Stimulated activated CD8-positive, alpha-beta memory T cell treated with anti-CD3 and anti-CD28 coated beads, Interleukin-12 subunit alpha, Interleukin-12 subunit beta, amount 100 ng/mL, for 1 hour (primary cell): ENCODE results near the gene FOLR2.
"Not testable (repeated sequence)": the region's sequence is repeated elsewhere in the genome, so short reads cannot be mapped to it uniquely, and the experiment has no call there.

Experiments used
- DNase-seq: peaks from one replicate; pipeline ENCODE4 v3.0.0-alpha.2; 2020; ENCODE audit warnings: low read depth

Gene FOLR2

DNA sequence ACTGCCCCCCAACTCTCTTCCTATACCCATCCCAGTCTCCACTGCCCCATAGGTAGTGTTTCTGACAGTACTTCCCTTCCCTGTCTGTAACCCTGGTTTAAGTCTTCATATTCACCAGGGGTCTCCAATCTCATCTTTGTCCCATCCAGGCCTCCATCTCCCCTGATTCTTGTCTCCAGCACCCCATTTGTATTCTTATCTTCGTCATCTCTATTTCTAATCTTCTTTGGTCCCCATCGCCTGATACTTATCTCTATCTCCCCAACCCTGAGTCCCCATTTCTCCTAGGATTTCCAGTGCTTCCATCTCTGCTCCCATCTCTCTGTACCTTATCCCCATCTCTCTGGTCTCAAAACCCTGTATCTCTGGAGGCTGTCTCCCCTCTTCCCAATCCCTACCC is 25.5 kb downstream of the FOLR2 start:
- no peak for DNase-seq

DNA sequence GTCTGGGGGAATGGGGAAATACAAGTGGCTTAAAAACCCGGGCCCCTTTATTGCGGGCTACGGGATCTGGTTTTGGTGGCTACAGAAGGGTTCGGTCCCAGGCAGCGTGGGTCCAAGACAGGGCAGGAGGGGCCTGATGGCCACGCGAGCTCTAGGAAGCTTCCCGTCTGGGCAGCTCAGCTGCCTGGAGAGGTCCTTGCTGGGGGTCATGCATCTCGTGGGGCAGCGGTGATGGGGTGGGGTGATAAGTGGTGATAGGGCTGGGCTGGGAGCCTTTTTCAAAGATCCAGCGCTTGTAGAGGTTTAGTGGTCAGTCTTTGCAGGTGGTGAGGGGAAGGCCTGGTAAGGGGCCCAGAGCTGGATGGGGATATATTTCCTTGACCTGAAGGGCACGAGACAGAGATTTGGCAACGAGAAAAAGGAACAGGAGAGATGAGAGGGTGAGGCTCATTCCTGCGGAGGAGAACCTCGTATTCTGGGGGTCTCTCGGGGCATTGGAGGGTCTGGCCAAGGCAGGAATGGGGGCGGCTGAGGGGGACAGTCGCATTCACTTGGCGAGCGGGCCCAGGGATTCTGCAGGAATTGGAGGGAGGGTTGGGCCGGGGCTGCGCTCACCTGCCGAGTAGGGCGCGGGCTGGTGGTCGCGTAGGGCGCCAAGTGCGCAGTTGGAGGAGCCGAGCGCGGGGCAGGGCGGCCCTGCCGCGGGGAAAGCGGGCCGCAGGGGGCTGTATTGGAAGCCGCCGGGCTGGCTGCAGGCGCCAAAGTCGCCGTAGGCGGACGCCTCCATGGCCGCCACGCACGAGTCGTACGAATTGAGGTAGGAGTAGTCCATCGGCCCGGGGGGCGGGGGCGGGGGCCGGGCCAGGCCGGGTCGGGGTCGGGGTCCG is 26.8 kb downstream of the FOLR2 start:
- DNase-seq, result no peak

DNA sequence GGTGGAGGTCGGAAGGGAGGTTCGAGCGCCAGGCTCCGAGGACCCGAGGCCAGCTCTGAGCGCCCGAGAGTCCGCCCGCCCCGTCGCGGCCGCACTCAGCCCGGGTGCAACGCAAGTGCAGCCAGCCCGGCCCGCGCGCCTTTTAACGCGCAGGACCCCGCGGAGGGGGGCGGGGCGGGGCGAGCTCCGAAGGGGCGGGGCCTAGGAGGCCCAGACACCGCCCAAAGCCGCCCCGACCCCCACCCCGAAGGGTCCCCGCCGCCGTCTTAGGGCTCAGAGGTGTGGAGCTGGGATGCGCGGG is 27.4 kb downstream of the FOLR2 start, which contains the start of gene PHOX2A:
TSS of gene PHOX2A (minus strand) at position 117 of the 301 bp plus-strand sequence. CDS start 172 bp downstream, outside the sequence.
- no peak for DNase-seq

DNA sequence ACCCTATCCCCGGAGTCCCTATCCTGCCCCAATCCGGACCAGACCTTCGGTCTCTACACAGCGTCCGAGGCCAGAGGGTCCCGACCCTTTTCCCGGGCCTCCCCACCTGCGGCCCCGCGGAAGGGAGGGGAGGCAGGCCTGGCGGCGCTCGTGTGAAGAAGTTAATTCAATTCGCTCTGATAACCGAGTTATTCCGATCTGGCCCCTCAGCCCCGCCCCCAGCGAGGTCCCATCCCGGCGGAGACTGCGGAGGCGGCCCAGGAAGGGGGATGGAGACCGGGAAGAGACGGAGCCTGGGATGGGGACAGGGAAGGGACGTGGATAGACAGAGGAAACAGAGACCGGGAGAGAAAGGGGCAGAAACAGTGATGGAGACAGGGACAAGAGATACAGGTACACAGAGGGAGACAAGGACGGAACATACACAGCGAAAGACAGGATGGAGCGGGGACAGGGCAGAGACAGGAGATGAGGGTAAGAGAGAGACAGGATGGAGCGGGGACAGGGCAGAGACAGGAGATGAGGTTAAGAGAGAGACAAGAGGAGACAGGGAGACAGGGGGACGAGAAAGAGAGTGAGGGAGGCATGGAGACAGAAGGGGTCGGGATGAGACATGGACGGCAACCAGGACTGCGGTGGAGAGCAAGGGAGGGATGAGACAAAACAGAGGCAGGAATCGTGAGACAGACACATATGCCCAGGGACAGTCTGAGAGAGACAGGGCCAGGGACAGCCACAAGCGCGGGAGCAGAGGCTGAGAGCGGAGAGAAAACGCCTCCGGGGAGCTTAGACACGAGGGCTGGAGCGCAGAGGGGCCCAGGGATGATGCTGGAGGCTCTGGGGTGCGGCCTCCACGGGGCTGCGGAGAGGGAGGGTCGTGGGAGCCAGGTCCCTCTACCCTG is 28.0 kb downstream of the FOLR2 start:
- no peak for DNase-seq

DNA sequence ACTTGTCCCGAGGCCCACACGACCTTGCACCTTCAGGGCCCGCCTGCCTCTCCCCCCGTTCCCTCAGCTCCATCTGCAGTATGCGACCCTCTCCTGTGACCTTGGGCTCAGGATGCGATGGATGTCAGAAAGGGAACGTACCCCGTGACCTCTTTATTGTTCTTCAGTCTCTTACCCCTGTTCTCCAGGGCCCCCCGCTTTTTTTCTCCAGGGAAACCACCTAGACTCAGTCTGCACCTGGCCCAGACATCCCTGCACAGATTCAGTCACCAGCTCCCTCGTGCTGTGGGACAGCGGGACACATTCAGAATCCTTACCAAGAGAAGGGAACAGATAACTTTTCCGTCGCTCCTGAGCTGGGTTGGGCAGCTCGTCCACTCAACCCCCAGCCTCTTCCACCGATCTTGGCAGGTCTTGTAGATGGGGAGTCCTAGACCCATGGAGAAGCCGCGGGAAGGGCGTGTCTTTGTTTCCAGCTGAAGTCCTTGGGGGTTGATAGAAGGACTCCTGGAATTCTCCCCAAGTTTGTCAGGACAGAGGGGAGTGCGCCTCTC is 28.7 kb downstream of the FOLR2 start:
- no peak for DNase-seq

DNA sequence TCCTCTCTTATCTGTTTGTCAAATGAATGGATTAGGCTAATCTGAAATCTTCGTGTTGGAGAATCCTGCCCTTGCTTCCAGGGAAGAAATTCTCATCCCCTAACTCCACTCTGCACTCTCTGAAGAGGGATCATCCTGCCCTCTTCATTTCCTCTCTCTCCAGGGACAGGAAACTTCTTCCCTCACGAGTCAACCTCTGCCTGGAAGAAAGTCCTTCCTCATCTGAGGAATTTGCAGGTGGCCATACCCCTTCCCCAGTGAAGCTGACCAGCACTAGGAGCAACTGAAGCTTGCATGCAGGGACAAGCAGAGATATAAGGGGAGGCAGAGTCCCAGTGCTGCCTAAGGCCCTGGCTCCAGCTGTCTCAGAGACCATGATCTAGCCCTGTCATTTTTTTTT is 31.0 kb downstream of the FOLR2 start:
- DNase-seq, result no peak

DNA sequence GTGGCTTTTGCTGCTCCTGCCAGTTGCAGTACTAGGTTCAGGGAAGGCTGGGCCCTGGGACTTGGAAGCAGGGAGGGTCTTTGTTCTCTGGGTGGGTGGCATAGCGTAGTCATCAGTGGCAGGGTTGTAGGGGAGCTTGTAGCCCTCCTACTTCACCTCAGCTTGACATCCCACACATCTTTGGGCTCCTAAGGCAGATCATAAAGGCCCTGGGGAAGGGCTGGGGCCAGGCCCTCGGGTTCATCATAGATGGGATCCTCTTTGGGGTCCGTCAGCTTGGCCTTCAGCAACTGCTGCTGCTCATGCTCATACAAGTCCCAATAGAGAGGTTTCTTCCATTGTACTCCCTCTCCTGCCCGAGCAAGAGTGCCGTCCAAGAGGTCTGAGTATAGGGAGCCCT is 33.4 kb downstream of the FOLR2 start:
- DNase-seq, result no peak

DNA sequence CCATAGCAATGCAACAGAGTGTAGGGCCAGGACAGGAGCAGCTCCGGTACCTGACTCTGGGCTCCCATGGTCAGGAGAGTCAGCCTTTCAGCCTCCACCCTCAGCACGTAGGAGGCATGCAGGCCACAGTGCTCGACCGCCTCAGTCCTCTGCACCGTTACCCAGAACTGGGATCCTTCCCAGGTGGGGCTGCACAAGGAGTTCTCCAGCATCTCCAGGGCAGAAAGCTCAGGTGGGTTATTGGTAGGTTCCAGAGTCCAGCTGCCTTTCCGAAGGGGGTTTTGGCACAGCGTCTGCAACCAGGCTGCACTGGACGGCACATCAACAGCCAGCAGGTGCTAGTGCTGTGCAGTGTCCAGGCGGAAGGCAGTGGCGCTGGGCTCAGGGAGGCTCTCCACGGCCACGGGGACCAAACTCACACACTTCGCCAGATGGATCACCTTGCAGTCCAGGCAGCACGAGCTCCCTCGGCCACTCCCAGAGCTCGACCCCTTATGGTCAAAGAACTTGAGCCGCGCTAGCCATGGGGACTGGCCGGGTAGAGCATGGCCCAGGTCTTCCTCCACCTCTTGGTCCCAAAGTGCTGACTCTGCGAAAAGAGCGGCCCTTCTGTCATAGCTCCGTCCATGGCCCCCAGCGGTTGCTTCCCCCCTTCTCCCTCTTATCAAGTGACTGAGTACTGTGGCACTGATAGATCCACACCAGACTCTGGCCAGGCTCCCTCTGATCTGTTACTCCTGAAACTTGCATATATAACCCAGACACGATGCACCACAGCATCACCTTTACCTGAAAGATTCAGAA is 34.3 kb downstream of the FOLR2 start:
- no peak for DNase-seq

DNA sequence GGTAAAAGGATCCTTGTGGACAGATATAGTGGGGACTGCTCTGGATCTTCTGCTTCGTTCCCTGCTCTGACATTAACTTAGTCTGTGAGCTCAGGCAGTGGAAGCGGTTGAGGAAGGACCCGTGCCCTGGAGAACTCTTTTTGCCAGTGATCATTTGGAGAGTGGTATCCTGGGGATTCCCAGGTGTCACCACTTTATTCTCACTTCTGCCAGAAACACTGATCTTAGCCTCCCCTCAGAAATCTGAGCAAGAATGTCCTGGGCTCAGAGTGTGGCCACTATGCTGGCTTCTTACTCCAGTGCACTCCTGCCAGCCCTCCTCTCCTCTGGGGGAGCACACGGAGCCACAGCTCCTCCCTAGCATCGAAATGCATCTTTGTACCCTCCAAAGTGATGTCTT is 35.0 kb downstream of the FOLR2 start:
- DNase-seq, result no peak

DNA sequence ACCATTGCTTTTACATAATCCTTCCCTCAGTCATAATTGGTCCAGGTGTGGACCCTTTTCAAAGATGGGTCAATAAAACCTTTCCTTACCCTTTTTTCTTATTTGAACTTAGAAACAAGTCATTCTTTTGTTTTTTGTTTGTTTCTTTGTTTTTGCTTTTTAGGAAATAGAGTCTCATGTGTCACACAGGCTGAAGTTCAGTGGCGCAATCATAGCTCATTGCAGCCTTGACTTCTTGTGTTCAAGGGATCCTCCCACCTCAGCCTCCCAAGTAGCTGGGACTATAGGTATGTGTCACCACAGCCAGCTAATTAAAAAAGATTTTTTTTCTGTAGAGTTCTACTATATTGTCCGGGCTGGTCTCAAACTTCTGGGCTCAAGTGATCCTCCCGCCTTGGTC is 36.8 kb downstream of the FOLR2 start:
- DNase-seq, result no peak

DNA sequence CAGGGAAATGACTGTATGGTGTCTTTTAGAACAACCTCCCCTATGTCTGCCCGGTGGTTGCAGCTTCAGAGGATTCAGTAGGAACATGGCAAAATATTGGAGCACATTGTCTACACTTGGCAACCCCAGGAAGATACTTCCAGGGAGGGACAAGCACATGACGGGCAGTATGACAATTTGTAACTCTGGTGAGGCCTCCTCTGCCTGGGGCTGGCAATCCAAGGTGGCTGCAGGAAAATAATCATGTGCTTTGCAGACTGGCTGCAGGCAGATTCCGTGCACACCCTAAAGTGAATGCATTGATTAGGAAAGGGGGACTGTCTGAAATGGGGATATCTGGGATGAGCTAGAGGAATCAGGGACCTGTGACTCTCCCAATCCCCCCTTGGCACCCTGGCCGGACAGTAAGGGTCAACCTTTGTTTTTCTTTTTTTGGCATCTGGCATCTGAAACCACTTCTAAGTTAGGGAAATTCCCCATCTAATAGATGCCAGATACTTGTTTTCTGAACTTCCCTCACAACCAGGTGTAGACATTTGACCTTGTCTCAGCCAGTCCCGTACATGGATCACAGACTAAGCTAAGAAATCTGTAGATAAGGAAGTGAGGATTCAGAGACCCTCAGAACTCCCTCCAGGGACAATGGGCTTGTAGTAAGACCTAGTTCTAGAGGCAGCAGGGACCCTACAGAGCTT is 37.9 kb downstream of the FOLR2 start:
- DNase-seq, result no peak

DNA sequence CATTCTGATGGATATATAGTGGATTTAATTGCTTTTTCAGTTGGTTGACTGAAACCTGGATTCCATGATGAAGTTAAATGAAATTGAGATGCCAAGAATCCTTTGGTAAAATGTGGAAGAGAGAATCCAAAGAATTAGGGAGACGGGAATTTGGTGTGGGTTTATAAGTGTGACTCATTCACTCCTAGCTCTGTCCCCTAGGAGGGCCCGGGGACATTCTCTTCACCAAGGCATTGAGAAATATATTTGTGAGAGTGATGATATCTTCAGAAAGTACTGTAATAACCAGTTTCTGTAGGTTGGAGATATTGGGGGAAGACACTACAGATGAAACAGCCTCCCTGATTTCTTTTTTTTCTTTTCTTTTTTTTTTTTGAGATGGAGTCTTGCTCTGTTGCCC is 41.0 kb downstream of the FOLR2 start:
- DNase-seq, result no peak

DNA sequence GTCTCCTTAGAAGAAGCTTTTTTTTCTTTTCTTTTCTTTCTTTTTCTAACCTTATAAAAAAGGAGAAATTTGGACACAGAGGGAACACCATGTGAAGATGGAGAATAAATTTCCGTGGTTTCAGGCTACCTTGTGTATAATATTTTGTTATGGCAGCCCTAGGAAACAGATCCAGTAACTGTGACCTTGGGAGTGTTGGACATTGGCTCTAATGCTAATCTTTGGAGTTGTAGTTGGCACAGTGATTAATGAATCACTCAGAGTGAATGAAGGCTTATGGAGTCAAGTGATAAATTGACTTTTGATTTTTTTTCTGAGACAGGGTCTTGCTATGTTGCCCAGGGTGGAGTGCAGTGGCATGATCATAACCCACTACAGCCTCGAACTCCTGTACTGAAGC is 42.9 kb downstream of the FOLR2 start:
- no peak for DNase-seq

DNA sequence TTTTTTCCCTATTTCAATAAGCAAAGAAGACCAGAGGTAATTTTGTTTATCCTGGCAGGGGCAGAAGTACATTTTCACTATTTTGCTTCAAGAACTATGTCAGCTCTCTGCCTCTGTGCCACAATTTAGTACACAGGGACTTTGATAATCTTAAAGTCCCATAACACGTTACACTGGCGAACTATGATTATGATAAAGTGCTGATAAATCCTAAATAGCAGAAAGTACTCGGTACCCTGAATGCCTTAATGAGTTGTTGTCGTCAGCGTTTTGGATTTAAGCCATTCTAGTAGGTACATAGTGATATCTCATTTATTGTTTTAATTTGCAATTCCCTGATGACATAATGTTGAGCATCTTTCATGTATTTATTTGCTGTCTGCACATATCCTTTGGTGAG is 44.0 kb downstream of the FOLR2 start:
- no peak for DNase-seq

DNA sequence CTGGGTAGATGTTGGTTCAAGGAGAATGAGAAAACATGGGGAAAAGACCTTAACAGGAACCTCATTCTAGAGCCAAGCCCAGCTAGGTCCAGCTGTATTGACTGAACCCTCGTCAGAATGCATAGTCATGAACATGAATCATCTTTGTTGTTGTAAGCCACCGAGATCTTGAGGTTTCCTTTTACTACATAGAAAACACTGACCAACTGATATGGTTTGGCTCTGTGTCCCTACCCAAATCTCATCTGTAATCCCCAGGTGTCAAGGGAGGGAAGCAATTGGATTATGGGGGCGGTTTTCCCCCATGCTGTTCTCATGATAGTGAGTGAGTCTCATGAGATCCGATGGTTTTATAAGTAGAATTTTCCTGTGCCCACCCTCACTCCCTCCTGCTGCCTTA is 46.8 kb downstream of the FOLR2 start:
- no peak for DNase-seq

DNA sequence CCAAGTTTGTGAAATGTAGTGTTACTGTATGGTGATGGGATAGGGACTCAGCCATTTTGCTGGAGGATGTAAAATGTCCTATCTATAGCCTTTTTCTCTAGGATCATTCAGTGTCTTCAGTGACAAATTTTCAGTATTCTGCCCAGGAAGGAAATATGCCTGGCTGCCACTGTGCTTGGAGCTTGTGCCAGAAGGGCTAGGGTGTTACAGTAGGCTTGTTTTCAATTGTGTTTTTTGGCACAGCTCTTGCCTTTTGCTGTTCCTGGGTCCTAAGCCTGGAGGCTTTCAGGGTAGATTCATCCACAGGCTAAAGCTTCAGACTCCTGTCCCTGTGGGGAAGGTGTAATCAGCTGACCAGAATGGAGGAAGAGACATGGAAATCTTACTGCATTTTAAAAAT is 49.4 kb downstream of the FOLR2 start:
- no peak for DNase-seq

DNA sequence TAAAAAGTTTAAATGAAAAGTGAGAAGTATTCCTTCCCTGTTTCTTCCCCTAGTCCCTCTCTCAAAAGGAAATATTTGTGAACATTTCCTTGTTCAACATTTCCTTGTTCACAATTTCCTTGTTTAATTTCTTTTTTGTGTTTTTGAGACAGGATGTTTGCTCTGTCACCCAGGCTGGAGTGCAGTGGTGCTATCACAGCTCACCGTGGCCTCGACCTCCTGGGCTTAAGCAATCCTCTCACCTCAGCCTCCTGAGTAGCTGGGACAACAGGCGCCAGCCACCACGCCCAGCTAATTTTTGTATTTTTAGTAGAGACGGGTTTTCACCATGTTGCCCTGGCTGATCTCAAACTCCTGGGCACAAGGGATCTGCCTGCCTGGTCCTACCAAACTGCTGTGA is 50.4 kb downstream of the FOLR2 start:
- DNase-seq, result not testable (repeated sequence)

DNA sequence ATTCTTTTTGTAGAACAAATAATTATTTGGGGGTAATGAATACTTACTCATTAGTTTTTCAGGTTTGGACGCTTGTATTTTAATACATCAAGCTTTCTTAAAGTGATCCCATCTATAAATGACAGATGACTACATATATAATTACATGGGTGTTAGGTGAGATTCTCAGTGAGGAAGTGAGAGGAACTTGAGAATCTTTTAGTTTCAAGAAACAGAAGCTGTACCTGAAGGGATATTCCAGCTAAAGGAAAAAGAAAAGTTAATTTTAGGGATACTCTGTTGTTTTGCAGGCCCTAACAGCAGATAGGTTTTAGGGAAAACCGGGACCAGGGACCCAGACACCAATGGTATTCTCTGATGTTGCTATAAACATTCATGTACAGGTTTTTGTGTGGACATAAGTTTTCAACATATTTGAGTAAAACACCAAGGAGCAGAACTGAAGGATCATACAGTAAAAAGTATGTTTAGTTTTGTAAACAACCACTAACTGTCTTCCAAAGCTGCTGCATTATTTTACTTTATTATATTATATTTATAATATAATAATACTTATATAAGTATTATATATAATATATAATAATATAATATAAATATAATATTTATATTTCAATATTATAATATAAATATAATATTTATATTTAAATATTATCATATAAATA is 51.5 kb downstream of the FOLR2 start:
- DNase-seq, result no peak
